Mucosa of descending colon (tissue), 3 donors: ENCODE data around the gene SLC25A21. TPM values are rescaled to one million over a fixed set of nuclear protein-coding genes. Genes with fewer than 3 reads are reported as not detected.

Source experiments
- ATAC-seq: fragments of 200-7000 bp; cut with Tn5 transposase; one replicate; pipeline ENCODE4 v1.9.1; 2020; ENCODE audit warnings: mild to moderate bottlenecking, moderate library complexity
- DNase-seq, 3 donors: peaks; one replicate each; pipeline ENCODE4 v3.0.0-alpha.2; 2020
- H3K36me3 ChIP-seq: fragments of 200-600 bp; one replicate; pipeline ENCODE4 v1.8.0; 2021; ENCODE audit warnings: low read depth, mild to moderate bottlenecking
- H3K4me1 ChIP-seq: fragments of 200-600 bp; one replicate; pipeline ENCODE4 v1.8.0; 2021; ENCODE audit warnings: low read depth, mild to moderate bottlenecking
- H3K4me3 ChIP-seq: fragments of 200-600 bp; one replicate; pipeline ENCODE4 v1.8.0; 2021; ENCODE audit warnings: mild to moderate bottlenecking
- H3K9me3 ChIP-seq: fragments of 200-600 bp; one replicate; pipeline ENCODE4 v1.8.0; 2021; ENCODE audit warnings: mild to moderate bottlenecking
- intact Hi-C, 2 donors: fragments of 100-400 bp; cut with DNase I in 1 of 2; cut with micrococcal nuclease in 1 of 2; formaldehyde crosslinking; loops; one replicate each; pipeline versions ENCODE4 v1.11.0 to v1.11.1; 2022; cut with DNase I, micrococcal nuclease
- total RNA-seq, 3 donors: library from RNA; stranded (reverse); fragmentation: NEBNext Ultra II Directional in 2 of 3; extraction: Animal tissue kit (Norgen Biotek cat#: 25700) in 2 of 3; gene quantifications; one replicate each; pipeline versions ENCODE4 v1.2.1 to v1.2.4, GENCODE V29; 2021 to 2023
- TF ChIP-seq, protein P1 (sequence below): fragments of 200-600 bp; IDR thresholded peaks from one replicate; pipeline ENCODE4 v1.8.0; 2022; ENCODE audit warnings: antibody characterized with exemption, mild to moderate bottlenecking
- donor health status: DM: no; HTN: no; CAD: no; lungs with moderate emphysema.
- donor health status: DM: no; HTN: no; CAD: no.
- donor health status: DM: no; HTN: yes; CAD: no.

The SLC25A21 gene
- total RNA-seq, 3 donors from 2014 or later = 0.31 to 1.4 (median 0.61) TPM

GRCh38 chr14:36996133-36996856, 176.1 kb downstream of the SLC25A21 start:
- Histone ChIP-seq H3K9me3 (no peaks in the 10 kb centered on the region), H3K4me1 (no peaks in the 10 kb centered on the region), H3K4me3 (no peak overlapping the region), H3K36me3 (no peaks in the 10 kb centered on the region)
- no peak for DNase-seq
- no peak for ATAC-seq
- intact Hi-C loops = no loop called here
- TF ChIP-seq, protein P1, sequence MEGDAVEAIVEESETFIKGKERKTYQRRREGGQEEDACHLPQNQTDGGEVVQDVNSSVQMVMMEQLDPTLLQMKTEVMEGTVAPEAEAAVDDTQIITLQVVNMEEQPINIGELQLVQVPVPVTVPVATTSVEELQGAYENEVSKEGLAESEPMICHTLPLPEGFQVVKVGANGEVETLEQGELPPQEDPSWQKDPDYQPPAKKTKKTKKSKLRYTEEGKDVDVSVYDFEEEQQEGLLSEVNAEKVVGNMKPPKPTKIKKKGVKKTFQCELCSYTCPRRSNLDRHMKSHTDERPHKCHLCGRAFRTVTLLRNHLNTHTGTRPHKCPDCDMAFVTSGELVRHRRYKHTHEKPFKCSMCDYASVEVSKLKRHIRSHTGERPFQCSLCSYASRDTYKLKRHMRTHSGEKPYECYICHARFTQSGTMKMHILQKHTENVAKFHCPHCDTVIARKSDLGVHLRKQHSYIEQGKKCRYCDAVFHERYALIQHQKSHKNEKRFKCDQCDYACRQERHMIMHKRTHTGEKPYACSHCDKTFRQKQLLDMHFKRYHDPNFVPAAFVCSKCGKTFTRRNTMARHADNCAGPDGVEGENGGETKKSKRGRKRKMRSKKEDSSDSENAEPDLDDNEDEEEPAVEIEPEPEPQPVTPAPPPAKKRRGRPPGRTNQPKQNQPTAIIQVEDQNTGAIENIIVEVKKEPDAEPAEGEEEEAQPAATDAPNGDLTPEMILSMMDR = no peak

- ATAC-seq = no peak
Observed at GRCh38 chr14:36989806-36990205, 182.6 kb downstream of the SLC25A21 start.

GRCh38 chr14:36988989-36989388, 183.4 kb downstream of the SLC25A21 start:
- Histone ChIP-seq H3K36me3 (no peaks in the 10 kb centered on the region), H3K4me3 (no peak overlapping the region), H3K4me1 (no peaks in the 10 kb centered on the region), H3K9me3 (no peaks in the 10 kb centered on the region)
- no peak for ATAC-seq
- DNase-seq = no peak
- TF ChIP-seq, protein P1 = no peak
- intact Hi-C loops = no loop called here

More at GRCh38 chr14:36989806-36990205, 182.6 kb downstream of the SLC25A21 start:
- Histone ChIP-seq H3K36me3 (no peaks in the 10 kb centered on the region), H3K4me3 (no peak overlapping the region), H3K4me1 (no peaks in the 10 kb centered on the region), H3K9me3 (no peaks in the 10 kb centered on the region)
- intact Hi-C loops = no loop called here
- TF ChIP-seq, protein P1 = no peak
- no peak for DNase-seq

DNA sequence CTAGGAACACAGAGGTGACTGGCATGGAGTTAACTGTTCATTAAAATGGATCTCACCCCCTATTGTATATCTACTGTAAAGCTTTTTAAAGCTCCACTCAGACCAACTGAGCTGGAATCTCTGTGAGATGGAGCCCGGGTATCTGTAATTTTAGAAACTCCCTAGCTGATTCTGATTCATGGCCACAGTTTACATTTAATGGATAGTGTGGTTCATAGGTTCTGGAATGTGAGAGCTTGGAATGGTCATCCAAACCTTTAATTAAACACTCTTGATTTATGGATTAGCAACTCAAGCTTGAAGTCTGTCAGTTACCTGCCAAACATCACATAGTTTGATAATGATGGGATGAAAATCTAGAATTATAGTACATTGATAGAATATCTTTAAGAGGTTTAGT, 183.8 kb downstream of the SLC25A21 start:
- TF ChIP-seq, protein P1 = no peak
- Histone ChIP-seq H3K36me3 (no peaks in the 10 kb centered on the region), H3K9me3 (no peaks in the 10 kb centered on the region), H3K4me1 (no peaks in the 10 kb centered on the region), H3K4me3 (no peak overlapping the region)
- DNase-seq (no peak), ATAC-seq (no peak)
- intact Hi-C loops = no loop called here

DNA sequence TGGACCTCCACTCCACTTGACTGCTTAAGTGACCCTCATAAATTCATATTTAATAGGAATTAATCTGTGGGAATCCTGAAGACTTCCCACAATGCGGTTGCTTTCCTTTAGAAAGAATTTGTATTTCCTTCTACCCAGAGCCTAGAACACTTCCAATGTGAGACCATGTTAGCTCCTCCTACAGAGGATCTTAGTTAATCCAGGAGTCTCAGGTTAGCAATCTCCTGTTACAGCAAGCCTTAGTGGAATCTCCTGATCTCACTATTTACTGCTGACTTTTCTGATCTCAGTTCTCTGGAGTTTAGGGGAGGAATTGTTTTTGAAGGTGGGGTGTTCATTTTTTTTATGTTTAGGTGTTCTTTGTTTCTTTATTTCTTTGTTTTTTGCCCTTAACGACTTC, 186.0 kb downstream of the SLC25A21 start:
- intact Hi-C loops = no loop called here
- H3K9me3 ChIP-seq = no peaks in the 10 kb centered on the region
- no peak for DNase-seq
- no peak for ATAC-seq
- no peaks in the 10 kb centered on the region for H3K4me1 ChIP-seq
- no peak overlapping the region for H3K4me3 ChIP-seq
- TF ChIP-seq, protein P1 = no peak
- H3K36me3 ChIP-seq = no peaks in the 10 kb centered on the region
